H1 (cell line): ENCODE measurements around the gene LYL1. TPM values are rescaled to one million over a fixed set of nuclear protein-coding genes. Genes with fewer than 3 reads are reported as not detected.

Experiments used
- CTCF ChIA-PET: fragments of 300-600 bp; sonication (Branson Sonifier 250); formaldehyde crosslinking; loops from one replicate; lab custom pipeline; 2021; ENCODE audit not compliant: partially characterized antibody; lab: Charles Lee
- POLR2A ChIA-PET: fragments of 300-600 bp; sonication (Branson Sonifier 250); formaldehyde crosslinking; loops from one replicate; lab custom pipeline; 2021; ENCODE audit warnings: inconsistent platforms; ENCODE audit not compliant: partially characterized antibody; lab: Charles Lee
- DNase-seq, 2 experiments: peaks; one replicate each; pipeline versions ENCODE4 v3.0.0 to v3.0.0-alpha.2; 2010 to 2022; ENCODE audit warnings: low spot score in 2 of 2, low read depth in 1 of 2, mixed read lengths in 1 of 2
- FAIRE-seq: peaks from 2 replicates; lab custom pipeline; 2011; peaks lifted over from hg19 to GRCh38; lab: Jason Lieb, UNC
- H2AFZ ChIP-seq: 2 replicates; pipeline ENCODE4 v1.8.1; 2012; ENCODE audit warnings: low read length, inconsistent platforms
- H2AK5ac ChIP-seq: 2 replicates; pipeline ENCODE4 v1.6.1; 2013; ENCODE audit warnings: low read depth, low read length
- H2BK120ac ChIP-seq: replicated peaks from 2 replicates; pipeline ENCODE3; 2013; ENCODE audit warnings: low read depth, low read length, inconsistent platforms
- H2BK12ac ChIP-seq: 2 replicates; pipeline ENCODE4 v1.6.1; 2013; ENCODE audit warnings: low read depth, low read length
- H2BK15ac ChIP-seq: 2 replicates; pipeline ENCODE4 v1.6.1; 2013; ENCODE audit warnings: low read length
- H2BK20ac ChIP-seq: 2 replicates; pipeline ENCODE4 v1.6.1; 2013; ENCODE audit warnings: low read length
- H2BK5ac ChIP-seq: 2 replicates; pipeline ENCODE4 v1.6.1; 2013; ENCODE audit warnings: low read depth, low read length
- H3K14ac ChIP-seq: 2 replicates; pipeline ENCODE4 v1.6.1; 2013; ENCODE audit warnings: inconsistent platforms; ENCODE audit not compliant: insufficient read length
- H3K18ac ChIP-seq: 2 replicates; pipeline ENCODE4 v1.6.1; 2013; ENCODE audit warnings: low read length; ENCODE audit errors: extremely low read depth
- H3K23ac ChIP-seq: 2 replicates; pipeline ENCODE4 v1.6.1; 2013; ENCODE audit warnings: inconsistent platforms; ENCODE audit not compliant: insufficient read length
- H3K23me2 ChIP-seq: 2 replicates; pipeline ENCODE4 v1.6.1; 2013; ENCODE audit warnings: low read depth, low read length
- H3K27ac ChIP-seq: 2 replicates; pipeline ENCODE4 v1.6.1; 2011; ENCODE audit warnings: low read depth, low read length, inconsistent platforms
- H3K27me3 ChIP-seq, 4 experiments: replicated peaks in 1 of 4; 1 replicate in 1 of 4; 2 replicates in 3 of 4; pipeline versions ENCODE4 v1.6.1 to v1.8.1; 2011 to 2013; ENCODE audit warnings: low read length in 3 of 4, mild to moderate bottlenecking in 3 of 4, inconsistent platforms in 2 of 4, mixed read lengths in 2 of 4, moderate library complexity in 1 of 4; ENCODE audit not compliant: control insufficient read depth in 3 of 4, insufficient read depth in 3 of 4; ENCODE audit errors: extremely low read depth in 1 of 4
- H3K36me3 ChIP-seq, 4 experiments: 2 replicates each; pipeline versions ENCODE4 v1.6.1 to v1.8.1; 2011 to 2013; ENCODE audit warnings: mild to moderate bottlenecking in 4 of 4, low read length in 3 of 4, moderate library complexity in 2 of 4, control low read depth in 1 of 4, inconsistent platforms in 1 of 4; ENCODE audit not compliant: insufficient read depth in 4 of 4, control insufficient read depth in 2 of 4
- H3K4ac ChIP-seq: replicated peaks from 2 replicates; pipeline ENCODE3; 2013; ENCODE audit warnings: low read length, low read depth, mixed read lengths, inconsistent platforms; ENCODE audit not compliant: insufficient read length
- H3K4me1 ChIP-seq, 4 experiments: replicated peaks in 1 of 4; 1 replicate in 1 of 4; 2 replicates in 3 of 4; pipeline versions ENCODE4 v1.6.1 to v1.8.1; 2011 to 2013; ENCODE audit warnings: low read length in 3 of 4, inconsistent platforms in 2 of 4, mixed read lengths in 1 of 4; ENCODE audit not compliant: insufficient read depth in 4 of 4, control insufficient read depth in 3 of 4
- H3K4me2 ChIP-seq, 2 experiments: 2 replicates each; pipeline versions ENCODE4 v1.6.1 to v1.8.1; 2011 to 2013; ENCODE audit warnings: low read depth in 2 of 2, low read length in 2 of 2, control low read depth in 1 of 2, inconsistent platforms in 1 of 2, mild to moderate bottlenecking in 1 of 2; ENCODE audit not compliant: insufficient read depth in 1 of 2
- H3K4me3 ChIP-seq, 4 experiments: fragments of 200-600, 300-600 bp in 1 of 4; sonication (generic), shearing (Covaris generic), sonication (Bioruptor Twin) in 1 of 4; 2 replicates each; pipeline versions ENCODE4 v1.5.1 to v1.8.1; 2011 to 2016; ENCODE audit warnings: low read length in 4 of 4, low read depth in 3 of 4, control low read depth in 2 of 4, inconsistent platforms in 2 of 4, mild to moderate bottlenecking in 2 of 4, mixed read lengths in 1 of 4, moderate library complexity in 1 of 4; ENCODE audit not compliant: insufficient read depth in 2 of 4; ENCODE audit errors: extremely low read depth in 1 of 4
- H3K56ac ChIP-seq: replicated peaks from 2 replicates; pipeline ENCODE3; 2013; ENCODE audit warnings: low read depth, mild to moderate bottlenecking, mixed read lengths, low read length, inconsistent platforms; ENCODE audit not compliant: insufficient read length
- H3K79me1 ChIP-seq: 2 replicates; pipeline ENCODE4 v1.6.1; 2013; ENCODE audit warnings: low read depth, low read length, control low read depth
- H3K79me2 ChIP-seq, 2 experiments: 2 replicates each; pipeline versions ENCODE4 v1.6.1 to v1.8.1; 2012 to 2013; ENCODE audit warnings: low read length in 2 of 2, mild to moderate bottlenecking in 2 of 2, inconsistent platforms in 1 of 2; ENCODE audit not compliant: insufficient read depth in 2 of 2, control insufficient read depth in 1 of 2
- H3K9ac ChIP-seq, 4 experiments: replicated peaks in 1 of 4; 1 replicate in 1 of 4; 2 replicates in 3 of 4; pipeline versions ENCODE4 v1.6.1 to v1.8.1; 2011 to 2013; ENCODE audit warnings: low read depth in 3 of 4, low read length in 3 of 4, control low read depth in 2 of 4, mild to moderate bottlenecking in 2 of 4, moderate library complexity in 2 of 4, inconsistent platforms in 1 of 4; ENCODE audit errors: extremely low read depth in 1 of 4
- H3K9me3 ChIP-seq, 2 experiments: 2 replicates each; pipeline versions ENCODE4 v1.6.1 to v1.8.1; 2012 to 2013; ENCODE audit warnings: mild to moderate bottlenecking in 2 of 2, moderate library complexity in 2 of 2, control low read depth in 1 of 2, inconsistent platforms in 1 of 2, low read depth in 1 of 2, low read length in 1 of 2, mixed read lengths in 1 of 2; ENCODE audit not compliant: insufficient read depth in 2 of 2
- H4K20me1 ChIP-seq, 2 experiments: replicated peaks in 1 of 2; 2 replicates each; pipeline versions ENCODE3 to v1.8.1; 2011 to 2013; ENCODE audit warnings: inconsistent platforms in 2 of 2, low read length in 2 of 2, mild to moderate bottlenecking in 1 of 2; ENCODE audit not compliant: insufficient read depth in 2 of 2, control insufficient read depth in 1 of 2
- H4K5ac ChIP-seq: 2 replicates; pipeline ENCODE4 v1.6.1; 2013; ENCODE audit warnings: low read length, low read depth, mixed read lengths, inconsistent platforms; ENCODE audit not compliant: insufficient read length
- H4K8ac ChIP-seq: 2 replicates; pipeline ENCODE4 v1.8.0; 2013; ENCODE audit warnings: mild to moderate bottlenecking, moderate library complexity, low read length, inconsistent platforms; ENCODE audit not compliant: insufficient read depth; ENCODE audit errors: extremely low read depth
- H4K91ac ChIP-seq: replicated peaks from 2 replicates; pipeline ENCODE3; 2013; ENCODE audit warnings: low read length, mixed read lengths, inconsistent platforms; ENCODE audit not compliant: insufficient read length
- CEBPB ChIP-seq: IDR thresholded peaks from 2 replicates; pipeline ENCODE4 v1.6.1; 2012; ENCODE audit warnings: low read depth, low read length
- EP300 ChIP-seq, 2 experiments: IDR thresholded peaks; 1 replicate in 1 of 2; 2 replicates in 1 of 2; pipeline ENCODE4 v1.6.1; 2011 to 2012; ENCODE audit warnings: low read depth in 2 of 2, low read length in 2 of 2, mild to moderate bottlenecking in 2 of 2, borderline replicate concordance in 1 of 2, inconsistent platforms in 1 of 2, moderate library complexity in 1 of 2
- HDAC6 ChIP-seq: IDR thresholded peaks from one replicate; pipeline ENCODE4 v1.7.1; 2012; ENCODE audit warnings: low read depth, mild to moderate bottlenecking, inconsistent platforms, low read length, moderate library complexity
- JUND ChIP-seq: IDR thresholded peaks from 2 replicates; pipeline ENCODE4 v1.6.1; 2011; ENCODE audit warnings: mild to moderate bottlenecking, improper control_type of control experiment, low read length
- KDM1A ChIP-seq: fragments of 200-600, 300-600 bp; sonication (generic); IDR thresholded peaks from 2 replicates; pipeline ENCODE4 v1.7.1; 2016; ENCODE audit warnings: mild to moderate bottlenecking, low read length, borderline replicate concordance
- KDM5A ChIP-seq: fragments of 200-600 bp; IDR thresholded peaks from 2 replicates; pipeline ENCODE4 v1.7.1; 2012; ENCODE audit warnings: mild to moderate bottlenecking, low read length, inconsistent platforms, mixed read lengths
- POLR2AphosphoS5 ChIP-seq: IDR thresholded peaks from 2 replicates; pipeline ENCODE4 v1.6.1; 2011; ENCODE audit warnings: low read depth, low read length
- SIRT6 ChIP-seq: IDR thresholded peaks from one replicate; pipeline ENCODE4 v1.7.1; 2012; ENCODE audit warnings: low read length, inconsistent platforms
- SIX5 ChIP-seq: IDR thresholded peaks from 2 replicates; pipeline ENCODE4 v1.6.1; 2011; ENCODE audit warnings: mild to moderate bottlenecking, low read depth, low read length
- SP2 ChIP-seq: IDR thresholded peaks from 2 replicates; pipeline ENCODE4 v1.6.1; 2012; ENCODE audit warnings: mild to moderate bottlenecking, low read length, inconsistent platforms
- TEAD4 ChIP-seq: IDR thresholded peaks from 2 replicates; pipeline ENCODE4 v1.6.1; 2012; ENCODE audit warnings: low read depth, low read length, inconsistent platforms, mixed read lengths
- USF2 ChIP-seq: IDR thresholded peaks from 2 replicates; pipeline ENCODE4 v1.6.1; 2011; ENCODE audit warnings: low read length, improper control_type of control experiment
- YY1 ChIP-seq: IDR thresholded peaks from 2 replicates; pipeline ENCODE4 v1.6.1; 2011; ENCODE audit warnings: low read depth, mild to moderate bottlenecking, low read length
- WGBS, 2 experiments: shearing (Covaris generic) in 1 of 2; methylation state at CpG; one replicate each; pipeline versions ENCODE4 v1.1.6 to v1.1.7; 2013 to 2015; ENCODE audit warnings: low lambda C conversion rate in 2 of 2, mixed read lengths in 2 of 2, inconsistent platforms in 1 of 2, low coverage in 1 of 2, missing lambda C conversion rate in 1 of 2; ENCODE audit not compliant: insufficient replicate concordance in 2 of 2, insufficient coverage in 1 of 2, insufficient read length in 1 of 2; ENCODE audit errors: extremely low coverage in 1 of 2, missing lambda C conversion rate in 1 of 2; 5-methylcytosine and 5-hydroxymethylcytosine counted together
- polyA plus RNA-seq, 7 experiments: library from polyadenylated mRNA; depleted of rRNA in 3 of 7; stranded (reverse) in 5 of 7; unstranded in 2 of 7; fragments of >200 nt in 5 of 7; fragments of 200-250 nt in 2 of 7; gene quantifications; 1 replicate in 5 of 7; 2 replicates in 1 of 7; 4 replicates in 1 of 7; pipeline versions ENCODE4 v1.2.1 to v1.2.3, GENCODE V29; 2011 to 2013; ENCODE audit warnings: missing spikeins in 2 of 7, mixed read lengths in 2 of 7
- total RNA-seq: library from RNA; stranded (reverse); fragmentation: NEBNext Ultra II Directional; extraction: Animal tissue kit (Norgen Biotek cat#: 25700); gene quantifications from 2 replicates; pipeline ENCODE4 v1.2.1, GENCODE V29; 2021

Gene LYL1
- total and polyA plus RNA-seq, 2 of the 8 experiments (the other 6 are each of a cell fraction or from before 2014, with no cell fraction given), result 0.58 to 0.76 TPM

- Histone ChIP-seq H4K20me1 (no peaks in the 10 kb centered on the region), H3K79me1 (no peaks in the 10 kb centered on the region), H4K91ac (no peak overlapping the region), H3K27ac (no peak overlapping the region), H3K4me2 (no peak overlapping the region), H4K8ac (no peak overlapping the region), H3K4me3 (no peak overlapping the region), H3K79me2 (no peaks in the 10 kb centered on the region), H3K14ac (no peak overlapping the region), H3K4me1 (peaks cover 0 to 4% (median 1%) of the 10 kb centered on the region in 4 experiments; a peak in 5 of 7 replicates), H3K36me3 (no peaks in the 10 kb centered on the region), H2BK5ac (no peak overlapping the region), H3K18ac (no peak overlapping the region), H2BK20ac (no peak overlapping the region), H2BK15ac (no peak overlapping the region), H4K5ac (no peak overlapping the region), H2AFZ (no peak overlapping the region), H3K27me3 (peaks cover 0 to 11% (median 8%) of the 10 kb centered on the region in 4 experiments; a peak in 6 of 7 replicates), H3K23me2 (no peaks in the 10 kb centered on the region), H3K56ac (no peak overlapping the region), H2BK120ac (no peak overlapping the region), H3K4ac (no peak overlapping the region), H3K23ac (no peak overlapping the region), H2BK12ac (no peak overlapping the region), H2AK5ac (no peak overlapping the region), H3K9ac (no peak overlapping the region), H3K9me3 (no peaks in the 10 kb centered on the region)
- FAIRE-seq (no peak), DNase-seq (no peak)
- ChIA-PET POLR2A (no interaction called here), CTCF (interaction anchor here (0.6 to 48.8 kb wide), 12 partner anchors 8 to 106 kb away, joined by 3 to 1145 read pairs (median 7); no protein-coding TSS in a partner anchor)
- WGBS, 2 experiments, result 81% methylated on average over 9 of the region's 9 CpGs; no CpG with 5 or more reads in 1 of the 2 experiments
- no peak for TF ChIP-seq SIRT6
- TF ChIP-seq YY1, result no peak
- no peak for TF ChIP-seq KDM1A
- no peak for TF ChIP-seq CEBPB
- TF ChIP-seq HDAC6, result no peak
- TF ChIP-seq TEAD4, result no peak
- no peak for TF ChIP-seq SIX5
- no peak for TF ChIP-seq SP2
- no peak for TF ChIP-seq JUND
- TF ChIP-seq USF2, result no peak
- TF ChIP-seq KDM5A, result no peak
- TF ChIP-seq POLR2AphosphoS5, result no peak
- TF ChIP-seq EP300 (IDR thresholded peaks at IDR 0.05; ENCODE audit: borderline replicate concordance in 1 of 2, low read depth in 2 of 2, low read length in 2 of 2), result no peak
Observed at GRCh38 chr19:13071444-13072187, 31.0 kb downstream of the LYL1 start.
